MV-4-11 (cell line): ENCODE results near the gene SPRR1A.
"Not testable (repeated sequence)": the region's sequence is repeated elsewhere in the genome, so short reads cannot be mapped to it uniquely, and the experiment has no call there.

Experiments used
- DNase-seq: peaks from one replicate; lab custom pipeline; 2025; lab: John Stamatoyannopoulos, UW

The SPRR1A gene

DNA sequence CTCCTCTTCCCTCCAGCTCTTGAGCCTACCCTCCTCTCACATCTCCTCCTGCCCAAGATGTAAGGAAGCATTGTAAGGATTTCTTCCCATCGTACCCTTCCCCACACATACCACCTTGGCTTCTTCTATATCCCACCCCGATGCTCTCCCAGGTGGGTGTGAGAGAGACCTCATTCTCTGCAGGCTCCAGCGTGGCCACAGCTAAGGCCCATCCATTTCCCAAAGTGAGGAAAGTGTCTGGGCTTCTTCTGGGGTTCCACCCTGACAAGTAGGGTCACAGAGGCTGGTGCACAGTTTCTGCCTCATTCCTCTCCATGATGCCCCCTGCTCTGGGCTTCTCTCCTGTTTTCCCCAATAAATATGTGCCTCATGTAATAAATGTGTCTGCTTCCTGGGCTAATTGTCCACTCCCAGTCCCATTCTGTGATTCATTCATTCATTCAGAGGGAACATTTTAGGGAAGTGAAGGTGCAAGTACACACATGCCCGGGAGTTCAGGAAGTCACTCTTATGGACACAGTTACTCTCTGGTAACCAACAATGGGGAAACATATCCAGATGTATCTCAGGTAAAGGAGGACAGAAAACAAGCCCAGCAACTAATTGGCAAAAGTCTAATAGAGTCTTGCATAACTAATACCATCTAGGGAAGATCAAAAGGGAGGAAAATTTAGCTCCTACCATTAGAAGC lies 11.5 kb upstream of the SPRR1A start:
- DNase-seq: no peak

- no peak for DNase-seq
Observed at GRCh38 chr1:152976688-152977087, 7.2 kb upstream of the SPRR1A start.

GRCh38 chr1:152977614-152978013 lies 6.3 kb upstream of the SPRR1A start:
- no peak for DNase-seq

GRCh38 chr1:152980676-152981075 lies 3.2 kb upstream of the SPRR1A start:
- no peak for DNase-seq

DNA sequence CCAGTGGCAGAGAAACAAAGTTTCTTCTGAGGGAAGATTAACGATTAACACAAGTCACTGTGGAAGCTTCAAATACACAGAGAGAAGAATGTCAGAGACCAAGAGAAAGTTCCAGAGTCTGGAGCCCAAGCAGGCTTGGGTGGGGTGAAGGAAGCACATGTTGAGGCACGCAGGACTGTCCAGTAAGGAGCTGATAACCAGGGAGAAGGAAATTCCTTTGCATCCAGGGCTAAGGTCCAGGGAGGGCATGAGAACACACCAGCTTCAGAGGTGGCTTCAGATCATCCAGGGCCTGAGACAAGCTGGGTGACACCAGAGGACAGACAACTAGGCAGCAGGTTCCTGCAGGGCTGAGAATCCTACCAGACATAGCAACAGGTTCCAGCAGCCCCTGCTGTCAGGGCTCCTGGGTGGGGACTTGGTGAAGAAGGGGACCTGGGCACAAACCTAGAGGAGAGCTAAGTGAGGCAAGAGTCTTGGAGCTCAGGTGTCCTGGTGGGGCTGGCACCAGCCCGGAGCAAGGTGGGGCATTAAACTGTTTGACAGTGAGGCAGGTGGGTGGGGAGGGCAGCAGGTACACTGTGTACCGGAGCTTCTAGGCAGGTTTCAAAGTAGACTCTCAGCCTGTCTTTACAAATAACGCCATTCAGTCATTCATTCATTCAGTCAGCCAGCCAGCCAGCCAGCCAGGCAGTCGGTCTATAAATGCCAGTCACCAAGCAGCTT lies 2.6 kb upstream of the SPRR1A start:
- no peak for DNase-seq

DNA sequence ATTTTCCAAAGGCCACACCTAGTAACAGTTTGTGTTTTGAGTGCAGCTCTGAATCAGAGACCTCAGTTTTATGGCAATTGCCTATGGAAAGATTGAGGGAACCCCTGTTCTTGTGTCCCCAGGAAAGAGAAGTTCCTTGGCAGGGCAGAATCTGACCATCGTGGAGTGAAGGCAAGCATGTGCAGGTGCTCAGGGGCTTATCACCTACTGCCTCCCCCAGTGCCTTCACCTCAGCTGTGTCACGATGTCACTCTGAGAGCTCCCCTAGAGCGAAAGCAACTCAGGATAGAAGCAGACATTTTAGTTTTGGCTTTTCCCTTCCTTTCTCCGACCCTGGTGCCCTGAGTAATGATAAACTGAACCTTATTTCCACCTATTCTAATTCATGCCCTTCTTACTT lies 1.8 kb upstream of the SPRR1A start:
- no peak for DNase-seq

DNA sequence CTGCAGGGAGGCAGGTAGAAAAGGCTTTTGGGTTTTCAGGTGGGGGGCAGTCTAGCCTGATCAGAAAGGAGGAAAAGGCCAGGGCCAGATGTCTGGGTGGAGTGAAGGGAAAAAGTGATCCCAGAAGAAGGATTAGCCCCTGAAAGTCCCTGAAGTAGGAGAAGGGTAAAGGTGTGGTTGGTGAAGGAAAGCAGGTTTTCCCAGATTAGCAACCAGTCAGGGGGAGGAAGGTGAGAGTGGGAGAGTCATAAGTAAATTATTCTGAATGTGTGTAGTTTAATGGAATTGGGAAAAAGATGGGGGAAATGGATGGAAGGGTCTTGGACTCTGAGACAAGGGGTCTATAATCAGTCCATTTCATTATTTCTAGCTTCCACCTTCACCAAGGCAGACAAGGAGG lies 647 bp upstream of the SPRR1A start:
- no peak for DNase-seq

DNA sequence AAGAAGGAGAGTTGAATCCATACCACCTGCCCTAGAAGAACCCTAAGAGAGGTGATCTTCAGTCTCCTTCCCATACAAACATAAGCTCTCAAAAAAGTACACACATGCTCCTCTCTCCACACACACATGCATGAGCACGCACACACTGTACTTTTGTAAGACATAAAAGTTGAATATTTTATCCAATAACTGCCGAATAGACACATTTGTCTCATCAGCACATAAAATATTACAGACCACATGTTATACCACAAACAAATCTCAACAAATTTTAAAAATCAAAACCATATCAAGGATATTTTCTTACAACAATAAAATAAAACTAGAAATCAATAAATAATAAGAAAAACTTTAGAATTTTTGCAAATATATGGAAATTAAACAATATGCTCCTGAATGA lies 2.7 kb downstream of the SPRR1A start:
- DNase-seq: no peak

DNA sequence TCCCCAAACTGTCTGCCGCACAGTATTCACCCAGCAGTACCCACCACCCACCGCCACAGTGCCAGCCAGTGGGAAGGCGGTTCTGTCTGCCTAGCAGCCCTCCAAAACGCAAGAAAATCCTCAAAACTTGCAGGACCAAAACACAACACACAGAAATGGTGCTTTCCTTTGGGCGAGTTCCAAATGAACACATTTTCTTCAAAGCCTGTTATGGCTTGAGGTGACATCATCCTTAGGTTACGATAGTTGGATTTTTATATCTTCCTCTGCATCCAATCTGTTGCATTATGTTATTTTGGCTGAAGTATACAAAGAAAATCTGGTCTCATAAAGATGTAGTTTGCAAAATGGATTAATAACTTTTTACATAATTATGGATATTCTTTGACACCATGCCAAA lies 9.3 kb downstream of the SPRR1A start:
- DNase-seq: no peak

GRCh38 chr1:152995842-152996241 lies 12.0 kb downstream of the SPRR1A start:
- no peak for DNase-seq

GRCh38 chr1:152996633-152997400 lies 12.9 kb downstream of the SPRR1A start:
- DNase-seq: no peak

DNA sequence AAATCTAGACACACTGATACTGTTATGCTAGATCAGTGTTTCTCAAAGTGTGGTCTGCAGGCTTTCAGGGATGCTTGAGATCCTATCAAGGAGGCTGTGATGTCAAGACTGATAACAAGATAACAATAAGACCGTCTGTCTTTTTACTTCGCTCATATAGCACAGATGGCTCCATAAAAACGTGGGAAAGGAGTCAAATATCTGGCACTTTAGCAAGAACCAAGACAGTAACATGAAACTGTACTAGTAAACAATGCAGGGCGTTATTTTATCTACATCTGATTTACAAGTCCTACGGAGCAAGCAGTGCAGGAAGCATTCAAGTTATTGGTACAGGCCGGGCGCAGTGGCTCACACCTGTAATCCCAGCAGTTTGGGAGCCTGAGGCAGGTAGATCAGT lies 14.0 kb downstream of the SPRR1A start:
- DNase-seq: no peak

- no peak for DNase-seq
Observed at GRCh38 chr1:152998476-152998875, 14.6 kb downstream of the SPRR1A start.

- no peak for DNase-seq
Observed at GRCh38 chr1:152999818-153000217, 15.9 kb downstream of the SPRR1A start.

- no peak for DNase-seq
Observed at GRCh38 chr1:153000294-153000693, 16.4 kb downstream of the SPRR1A start.

DNA sequence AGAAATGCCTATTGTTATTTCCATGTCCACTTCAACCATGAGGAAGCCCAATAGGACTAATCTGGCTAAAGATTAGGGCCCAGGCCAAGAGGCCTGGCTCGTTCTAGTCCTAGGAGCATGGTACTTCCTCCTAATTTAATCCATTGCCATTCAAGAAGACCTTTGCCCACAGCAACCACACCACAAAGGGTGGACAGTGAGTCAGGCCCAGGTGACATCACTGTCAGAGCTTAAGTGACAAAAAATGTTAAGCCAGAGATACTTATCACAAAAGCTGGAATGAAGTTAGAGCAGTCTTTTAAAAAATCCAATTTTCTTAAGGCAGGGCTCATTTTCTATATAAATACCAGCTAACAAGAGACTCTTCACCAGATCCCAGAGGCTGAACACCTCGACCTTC lies 17.5 kb downstream of the SPRR1A start, which contains the start of gene SPRR3:
Gene SPRR3, plus strand, starts transcription at position 368 of the 400 bp plus-strand sequence. CDS start 1,272 bp downstream, outside the sequence.
- peak; percentile 18 for DNase-seq

- not testable (repeated sequence) for DNase-seq
Observed at GRCh38 chr1:153011235-153011758, 27.4 kb downstream of the SPRR1A start.

- DNase-seq: not testable (repeated sequence)
Observed at GRCh38 chr1:153021829-153022228, 37.9 kb downstream of the SPRR1A start.

- peak; percentile 73 for DNase-seq
Observed at GRCh38 chr1:153022340-153022739, 38.5 kb downstream of the SPRR1A start.

- DNase-seq: no peak
Observed at GRCh38 chr1:153023109-153023508, 39.2 kb downstream of the SPRR1A start.

GRCh38 chr1:153024413-153024812 lies 40.5 kb downstream of the SPRR1A start:
- no peak for DNase-seq

DNA sequence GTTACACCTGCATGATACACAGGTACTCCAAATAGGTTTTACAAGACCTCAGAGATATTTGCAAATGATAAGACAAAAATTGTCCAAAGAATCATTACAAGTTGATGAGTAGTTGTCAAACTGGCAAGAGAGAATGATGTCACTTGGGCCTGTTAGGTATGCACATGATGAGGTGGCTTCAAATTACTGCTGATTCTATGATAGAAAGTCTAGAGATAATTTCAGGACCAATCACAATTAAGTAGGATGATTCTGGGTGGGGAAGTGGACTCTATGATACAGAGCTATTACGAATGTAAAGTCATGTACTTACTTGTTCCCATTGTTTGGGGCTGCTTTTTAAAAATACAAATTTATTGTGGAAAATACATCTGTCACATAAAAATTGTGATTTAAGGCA lies 41.9 kb downstream of the SPRR1A start:
- no peak for DNase-seq

DNA sequence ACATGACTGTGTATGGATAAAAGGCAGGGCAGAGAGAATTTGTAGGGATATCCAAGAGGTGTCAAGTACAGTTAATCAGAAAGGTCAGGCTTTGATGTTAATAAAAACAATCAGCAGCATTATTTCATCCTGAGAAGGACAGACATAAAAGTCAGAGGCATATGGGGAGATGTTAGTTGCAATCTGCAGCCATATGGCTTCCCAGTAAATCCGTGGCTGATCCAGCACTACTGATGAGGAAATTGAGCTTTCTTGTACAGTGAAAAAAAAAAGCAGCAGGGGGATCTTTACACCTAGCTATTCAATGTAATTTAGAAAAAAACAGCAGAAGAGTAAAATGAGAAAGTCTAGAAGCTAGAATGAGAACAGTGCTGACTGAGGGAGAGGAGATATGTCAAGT lies 44.9 kb downstream of the SPRR1A start:
- DNase-seq: no peak
